C1 segment of cervical spinal cord (tissue), 14 donors: Measurements from ENCODE around the gene DYSF.
A peak's percentile ranks its signal among the peaks of the same experiment; 100 is the strongest.

Experiments
- DNase-seq, 14 donors: peaks; one replicate each; lab custom pipeline; 2025; lab: John Stamatoyannopoulos, UW

Gene DYSF

GRCh38 chr2:71691747-71692441, 238.5 kb downstream of the DYSF start:
- DNase-seq = no peak

- DNase-seq = no peak
Measured at GRCh38 chr2:71692621-71693277, 239.4 kb downstream of the DYSF start.

GRCh38 chr2:71693286-71694270, 240.2 kb downstream of the DYSF start:
- no peak for DNase-seq

- no peak for DNase-seq
Measured at GRCh38 chr2:71694501-71695234, 241.3 kb downstream of the DYSF start.

GRCh38 chr2:71695235-71696120, 242.1 kb downstream of the DYSF start:
- no peak for DNase-seq

- DNase-seq = no peak
Measured at GRCh38 chr2:71696381-71696780, 243.0 kb downstream of the DYSF start.

DNA sequence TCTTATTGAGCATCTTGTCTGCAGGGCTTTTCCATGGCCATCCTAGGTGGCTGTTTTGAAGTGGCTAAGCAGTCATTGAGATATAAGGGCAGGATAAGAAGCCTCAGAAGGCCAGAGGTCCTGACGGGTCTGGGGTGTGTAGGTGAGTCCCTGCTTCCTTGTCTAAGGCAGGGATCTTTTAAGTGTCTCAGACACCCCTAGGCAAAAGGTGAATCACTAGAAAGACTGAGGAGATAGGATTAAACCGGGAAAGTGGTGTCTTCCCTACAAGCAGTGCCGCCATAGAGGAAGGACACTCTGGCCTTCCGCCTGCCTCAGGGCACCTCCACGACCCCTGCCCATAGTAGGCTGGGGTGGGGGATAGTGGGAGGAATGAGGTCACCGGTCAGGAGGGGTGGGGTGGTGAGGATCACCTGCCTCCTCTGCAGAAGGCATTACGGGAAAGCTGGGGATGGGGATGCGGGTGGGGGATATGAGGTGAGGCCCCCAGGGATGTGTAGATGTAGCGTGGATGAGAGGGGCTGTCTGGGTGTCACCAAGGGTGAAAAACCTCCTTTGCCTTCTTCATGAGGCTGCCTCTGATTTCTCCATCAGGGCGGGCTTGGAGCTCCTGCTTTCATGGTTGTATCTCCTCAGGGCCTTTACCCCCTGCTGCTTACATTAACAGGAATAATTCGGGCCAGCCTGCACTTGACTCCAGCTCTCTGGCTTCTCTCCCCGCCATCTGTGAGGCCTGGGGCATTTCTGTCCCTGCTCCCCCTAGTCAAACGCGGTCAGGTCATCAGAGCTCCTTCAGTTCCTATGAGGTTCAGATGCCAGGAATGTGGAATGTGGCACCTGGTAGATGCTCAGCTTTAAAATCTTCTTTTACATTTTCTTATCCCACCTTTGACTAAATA, 244.0 kb downstream of the DYSF start:
- peak in 1 of 14 donors; percentile 46 for DNase-seq

DNA sequence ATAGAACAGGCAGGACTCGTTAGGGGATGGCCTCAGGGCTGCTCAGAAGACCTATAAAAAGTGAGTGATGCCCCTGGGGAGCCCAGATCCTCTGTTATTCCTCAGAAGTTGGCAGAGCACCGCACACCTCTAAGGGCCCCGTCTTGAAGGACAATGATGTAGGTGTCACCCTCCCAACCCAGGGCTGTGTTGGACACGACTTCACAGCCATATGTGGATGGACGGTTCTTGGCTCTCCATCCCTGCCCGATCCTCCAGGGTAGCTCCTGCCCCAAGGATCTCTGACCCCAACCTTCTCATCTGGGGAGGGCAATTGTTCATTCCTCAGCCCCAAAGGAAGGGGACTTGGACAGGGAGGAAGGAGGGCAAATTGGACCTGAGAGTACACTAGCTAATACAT, 246.1 kb downstream of the DYSF start:
- no peak for DNase-seq

DNA sequence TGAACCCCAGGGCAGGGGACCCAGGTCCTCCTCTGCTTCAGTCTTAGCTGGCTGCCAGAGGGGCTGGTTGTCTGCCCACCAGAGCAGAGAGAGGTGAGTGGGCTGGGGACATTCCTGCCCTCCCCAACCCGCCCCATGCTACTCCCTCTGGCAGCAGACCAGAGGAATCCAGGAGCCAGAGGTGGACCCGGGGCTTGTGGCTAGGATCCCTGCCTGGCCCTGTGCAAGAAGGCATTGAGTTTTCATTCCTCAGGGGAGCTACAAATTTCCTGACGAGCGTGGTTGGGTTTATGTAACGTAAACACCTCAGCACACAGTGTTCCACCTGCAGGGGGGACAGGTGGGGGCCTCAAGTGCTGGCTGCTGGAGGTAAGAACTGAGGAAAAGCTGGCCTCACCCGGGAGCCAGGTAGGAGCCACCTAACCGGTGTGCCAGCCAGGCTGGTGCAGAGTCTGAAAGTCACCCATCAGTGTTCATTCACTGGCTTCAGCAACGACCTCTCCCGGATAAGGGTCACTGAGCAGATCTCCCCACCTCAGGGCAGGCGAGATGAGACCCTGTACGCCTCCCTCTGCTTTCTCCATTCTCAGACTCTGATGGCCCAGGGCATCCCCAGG, 246.8 kb downstream of the DYSF start:
- no peak for DNase-seq

DNA sequence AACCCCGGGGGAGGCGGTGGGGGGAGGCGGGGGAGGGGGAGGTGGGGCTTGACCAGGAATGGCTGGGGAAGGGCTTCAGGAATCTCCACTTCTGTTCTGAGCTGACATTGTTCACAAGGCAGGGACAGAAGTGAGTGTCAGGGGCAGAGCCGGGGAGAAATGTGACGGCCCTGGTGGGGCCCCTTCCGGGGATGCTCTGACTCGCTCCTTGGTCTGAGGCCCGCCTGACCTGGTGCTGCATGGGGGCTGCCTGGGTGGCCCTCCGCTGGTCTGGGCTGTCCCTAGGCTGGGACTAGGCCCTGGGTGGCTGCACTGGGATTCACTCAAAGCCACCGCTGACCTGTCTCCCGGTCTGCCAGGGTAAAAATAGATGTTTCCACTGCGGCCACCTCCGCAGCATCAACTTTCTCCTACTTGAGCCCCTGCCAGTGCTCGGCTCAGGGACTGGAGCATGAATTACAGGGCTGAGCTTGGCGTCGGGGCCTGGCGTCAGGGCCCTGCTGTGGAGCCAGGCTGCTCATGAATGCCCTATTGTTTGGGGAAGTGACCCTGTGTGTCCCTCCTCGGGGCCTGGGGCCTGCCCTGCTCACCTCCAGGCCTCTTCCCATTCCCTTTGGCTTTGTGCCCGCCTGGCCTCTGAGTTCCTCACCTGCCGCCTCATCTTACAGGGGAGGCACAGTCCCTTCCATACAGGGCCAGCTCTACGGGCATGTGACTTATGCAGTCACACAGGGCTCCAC, 247.5 kb downstream of the DYSF start:
- peak in 12 of 14 donors; percentile 33 to 84 (median 63) for DNase-seq

DNA sequence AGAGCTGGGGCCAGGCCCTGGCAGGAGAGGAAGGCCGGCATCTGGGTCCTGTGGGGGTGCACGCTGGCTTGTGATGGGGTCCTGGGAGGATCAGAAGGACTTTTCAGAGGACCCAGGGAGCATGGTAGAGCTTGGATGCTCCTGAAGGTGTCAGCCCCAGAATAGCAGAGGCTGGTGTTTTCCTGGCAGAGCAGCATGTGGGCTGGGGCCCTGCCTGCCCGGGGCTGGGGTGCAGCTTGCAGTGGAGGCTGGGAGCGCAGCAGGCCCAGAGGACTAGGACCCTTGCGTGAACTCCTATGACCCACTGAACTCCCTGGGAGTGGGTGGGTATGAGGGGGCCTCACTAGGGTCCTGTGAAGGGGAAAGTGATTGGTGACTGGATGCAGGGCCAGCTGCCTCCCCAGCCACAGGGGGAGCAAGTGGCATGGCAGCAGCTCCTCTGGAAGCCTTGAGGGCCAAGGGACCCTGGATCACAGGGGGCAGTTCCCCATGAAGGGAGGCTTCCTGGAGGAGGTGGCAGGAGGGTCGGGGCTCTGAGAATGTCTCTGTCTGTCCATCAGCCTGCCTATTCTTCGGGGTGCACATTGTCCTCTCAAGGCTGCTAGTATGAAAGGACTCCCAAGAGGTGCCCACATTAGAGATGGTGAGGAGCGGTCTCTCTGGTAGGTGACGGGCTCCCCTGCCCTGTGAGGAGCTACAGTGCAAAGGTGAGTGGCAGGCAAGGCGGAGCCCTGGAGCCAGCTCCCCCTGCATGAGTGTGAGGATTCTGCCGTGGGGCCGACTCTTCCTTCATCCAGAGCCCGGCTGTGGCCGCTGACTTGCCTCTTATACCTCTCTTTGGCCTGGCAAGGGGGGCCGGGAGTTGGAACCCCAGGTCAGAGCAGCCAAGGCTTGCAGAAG, 249.0 kb downstream of the DYSF start:
- DNase-seq = no peak

- DNase-seq = no peak
Measured at GRCh38 chr2:71702971-71703898, 249.9 kb downstream of the DYSF start.

GRCh38 chr2:71704131-71704561, 250.8 kb downstream of the DYSF start:
- no peak for DNase-seq

- no peak for DNase-seq
Measured at GRCh38 chr2:71704688-71705087, 251.3 kb downstream of the DYSF start.

DNA sequence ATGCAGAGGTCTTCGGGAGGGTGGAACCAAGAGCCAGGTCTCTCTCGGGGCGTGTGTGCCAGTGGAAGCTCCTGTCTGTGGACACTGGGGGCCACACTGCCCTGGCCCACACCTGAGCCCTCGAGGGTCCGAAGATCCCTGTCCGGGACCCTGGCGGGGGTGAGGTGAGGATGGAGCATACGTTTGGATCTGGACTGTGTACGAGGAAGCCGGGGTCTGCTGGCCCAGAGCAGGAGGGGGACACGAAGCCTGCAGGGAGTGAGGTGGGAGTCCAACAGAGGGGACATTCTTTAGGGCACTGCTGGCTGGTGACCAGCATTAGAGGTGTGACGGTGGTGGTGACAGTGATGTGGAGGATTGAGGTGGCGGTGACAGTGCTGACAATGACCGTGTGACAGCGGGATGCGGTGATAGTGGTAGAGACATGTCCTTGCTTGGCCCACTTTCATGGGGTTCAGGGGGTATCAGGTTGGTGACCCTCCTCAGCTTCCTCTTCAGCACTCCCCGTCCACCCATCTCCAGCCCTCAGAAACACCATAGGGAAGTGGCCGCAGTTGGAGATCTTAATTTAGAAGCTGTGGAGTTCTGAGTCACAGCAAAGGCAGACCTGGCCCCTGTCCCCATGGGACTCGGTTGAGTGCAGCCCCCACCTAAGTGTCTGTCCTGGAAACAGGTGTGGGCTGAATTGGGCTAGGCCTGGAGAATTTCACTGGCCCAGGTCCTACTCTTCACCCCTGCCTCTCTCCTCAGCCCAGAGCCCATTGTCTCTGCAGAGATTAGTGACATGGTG, 252.0 kb downstream of the DYSF start:
- DNase-seq = no peak
